ENCODE results near the gene UPK3A.
"Not testable (repeated sequence)": the region's sequence is repeated elsewhere in the genome, so short reads cannot be mapped to it uniquely, and the experiment has no call there.

UPK3A gene

GRCh38 chr22:45285263-45286058, 712 bp downstream of the UPK3A start:
- DNase-seq, result no peak

- DNase-seq, result no peak
Observed at GRCh38 chr22:45286854-45287551, 2.3 kb downstream of the UPK3A start.

- no peak for DNase-seq
Observed at GRCh38 chr22:45290410-45290936, 5.7 kb downstream of the UPK3A start.

- no peak for DNase-seq
Observed at GRCh38 chr22:45291061-45291930, 6.5 kb downstream of the UPK3A start.

- DNase-seq, result no peak
Observed at GRCh38 chr22:45291931-45292290, 7.2 kb downstream of the UPK3A start.

- no peak for DNase-seq
Observed at GRCh38 chr22:45292731-45293442, 8.1 kb downstream of the UPK3A start.

GRCh38 chr22:45294030-45294429, 9.3 kb downstream of the UPK3A start:
- DNase-seq, result no peak

- DNase-seq, result not testable (repeated sequence)
Observed at GRCh38 chr22:45295004-45295403, 10.3 kb downstream of the UPK3A start.

GRCh38 chr22:45295492-45295891, 10.7 kb downstream of the UPK3A start:
- DNase-seq, result no peak

- DNase-seq, result no peak
Observed at GRCh38 chr22:45296628-45297297, 12.0 kb downstream of the UPK3A start.

- no peak for DNase-seq
Observed at GRCh38 chr22:45298934-45299505, 14.3 kb downstream of the UPK3A start.

GRCh38 chr22:45302751-45303150, 18.0 kb downstream of the UPK3A start:
- no peak for DNase-seq

- DNase-seq, result no peak
Observed at GRCh38 chr22:45303181-45303580, 18.4 kb downstream of the UPK3A start.

- no peak for DNase-seq
Observed at GRCh38 chr22:45304971-45305370, 20.2 kb downstream of the UPK3A start.

- DNase-seq, result no peak
Observed at GRCh38 chr22:45305456-45306075, 20.8 kb downstream of the UPK3A start.

GRCh38 chr22:45306139-45306538, 21.4 kb downstream of the UPK3A start:
- DNase-seq, result no peak

- no peak for DNase-seq
Observed at GRCh38 chr22:45308391-45308956, 23.7 kb downstream of the UPK3A start.

- DNase-seq, result no peak
Observed at GRCh38 chr22:45308957-45309421, 24.2 kb downstream of the UPK3A start.

- DNase-seq, result peak; percentile 91 to 92
Observed at GRCh38 chr22:45309422-45310227, 24.9 kb downstream of the UPK3A start, which contains the start of gene FAM118A. Gene FAM118A, plus strand, starts transcription at chr22:45309934. Its CDS starts 12,446 bp downstream, at chr22:45322380.
